Gastroesophageal sphincter (tissue), 4 donors: ENCODE data around the gene NIPBL. TPM values are rescaled to one million over a fixed set of nuclear protein-coding genes. Genes with fewer than 3 reads are reported as not detected.
"Not testable (repeated sequence)": the region's sequence is repeated elsewhere in the genome, so short reads cannot be mapped to it uniquely, and the experiment has no call there.

Source experiments
- ATAC-seq: fragments of 150-250 bp; one replicate; pipeline ENCODE4 v1.9.1; 2016; ENCODE audit warnings: mild to moderate bottlenecking, moderate library complexity
- H3K27ac ChIP-seq, 4 donors: fragments of 200-600 bp; sonication (generic) in 3 of 4; 1 replicate in 3 of 4; 2 replicates in 1 of 4; pipeline ENCODE4 v1.5.1; 2016 to 2019
- H3K27me3 ChIP-seq: fragments of 200-600 bp; sonication (generic); one replicate; pipeline ENCODE4 v1.5.1; 2019
- H3K36me3 ChIP-seq, 2 donors: fragments of 200-600 bp; sonication (generic); one replicate each; pipeline ENCODE4 v1.5.1; 2019; ENCODE audit warnings: control low read depth in 1 of 2
- H3K4me1 ChIP-seq, 3 donors: fragments of 200-600 bp; sonication (generic); 1 replicate in 2 of 3; 2 replicates in 1 of 3; pipeline ENCODE4 v1.5.1; 2016 to 2019; ENCODE audit warnings: control low read depth in 2 of 3
- H3K4me3 ChIP-seq, 2 donors: fragments of 200-600 bp; sonication (generic); one replicate each; pipeline ENCODE4 v1.5.1; 2019; ENCODE audit warnings: mild to moderate bottlenecking in 1 of 2, moderate library complexity in 1 of 2
- H3K9me3 ChIP-seq, 3 donors: fragments of 200-600 bp; sonication (generic); one replicate each; pipeline ENCODE4 v1.5.1; 2017 to 2019; ENCODE audit warnings: control low read depth in 2 of 3
- EP300 ChIP-seq: sonication (generic); formaldehyde crosslinking; IDR thresholded peaks from one replicate; pipeline ENCODE4 v1.6.1; 2017; ENCODE audit warnings: antibody characterized with exemption, mild to moderate bottlenecking
- POLR2A ChIP-seq, 2 donors: fragments of 450-650 bp; IDR thresholded peaks; one replicate each; pipeline ENCODE4 v1.6.1; 2017; ENCODE audit warnings: antibody characterized with exemption in 2 of 2, mild to moderate bottlenecking in 2 of 2, moderate library complexity in 1 of 2
- POLR2AphosphoS5 ChIP-seq: sonication (generic); formaldehyde crosslinking; IDR thresholded peaks from one replicate; pipeline ENCODE4 v1.6.1; 2017; ENCODE audit warnings: antibody characterized with exemption
- WGBS, 2 donors: methylation state at CpG; one replicate each; pipeline ENCODE4 v1.1.5; 2018; ENCODE audit warnings: low coverage in 1 of 2; 5-methylcytosine and 5-hydroxymethylcytosine counted together
- total RNA-seq, 4 donors: library from RNA; depleted of rRNA; stranded (reverse); fragments of >200 nt; gene quantifications; one replicate each; pipeline ENCODE4 v1.1.0, GENCODE V29; 2016
- TF ChIP-seq, protein P1 (sequence below), 4 experiments: fragments of 200-600 bp in 2 of 4; fragments of 450-650 bp in 2 of 4; sonication (generic) in 1 of 4; IDR thresholded peaks; one replicate each; pipeline ENCODE4 v1.5.1; 2017 to 2019; ENCODE audit warnings: antibody characterized with exemption in 4 of 4, mild to moderate bottlenecking in 2 of 4, moderate library complexity in 2 of 4

The NIPBL gene
- total RNA-seq, 4 donors from 2014 or later: 44.9 to 59.4 (median 51.7) TPM

DNA sequence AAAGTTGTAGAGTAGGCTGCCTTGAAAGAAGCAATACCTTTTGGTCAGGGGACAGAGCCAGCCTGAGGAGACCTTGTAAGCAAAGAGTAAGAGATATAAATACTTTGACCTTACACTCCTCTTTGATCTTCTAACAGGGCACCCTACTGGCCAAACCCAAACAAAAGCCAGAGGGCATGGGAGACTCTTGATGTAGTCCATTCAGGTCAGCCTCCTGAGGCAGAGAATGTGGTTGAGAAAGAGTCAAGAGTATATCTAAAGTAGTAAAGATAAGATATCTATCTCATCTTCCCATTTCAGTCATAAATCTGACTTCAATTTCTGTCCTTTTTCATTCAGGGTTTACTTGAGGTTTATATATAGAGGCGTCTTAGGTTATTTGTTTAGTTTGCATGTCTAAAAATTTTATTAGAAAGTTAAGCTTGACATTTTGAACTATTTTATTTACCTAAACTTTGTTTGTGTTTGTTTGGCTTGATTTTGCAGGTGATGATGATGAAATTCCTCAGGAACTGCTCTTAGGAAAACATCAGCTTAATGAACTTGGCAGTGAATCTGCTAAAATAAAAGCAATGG, 125.7 kb downstream of the NIPBL start:
- Histone ChIP-seq H3K4me1 (peaks cover 0 to 3% (median 0%) of the 10 kb centered on the region in 3 donors), H3K27me3 (no peaks in the 10 kb centered on the region), H3K9me3 (no peaks in the 10 kb centered on the region), H3K27ac (no peak overlapping the region), H3K36me3 (peaks cover 0 to 79% of the 10 kb centered on the region in 2 donors), H3K4me3 (no peak overlapping the region)
- 71% methylated on average over 1 of the region's 1 CpG for WGBS, 2 donors
- no peak for TF ChIP-seq POLR2A (IDR thresholded peaks at IDR 0.05)
- no peak for ATAC-seq

DNA sequence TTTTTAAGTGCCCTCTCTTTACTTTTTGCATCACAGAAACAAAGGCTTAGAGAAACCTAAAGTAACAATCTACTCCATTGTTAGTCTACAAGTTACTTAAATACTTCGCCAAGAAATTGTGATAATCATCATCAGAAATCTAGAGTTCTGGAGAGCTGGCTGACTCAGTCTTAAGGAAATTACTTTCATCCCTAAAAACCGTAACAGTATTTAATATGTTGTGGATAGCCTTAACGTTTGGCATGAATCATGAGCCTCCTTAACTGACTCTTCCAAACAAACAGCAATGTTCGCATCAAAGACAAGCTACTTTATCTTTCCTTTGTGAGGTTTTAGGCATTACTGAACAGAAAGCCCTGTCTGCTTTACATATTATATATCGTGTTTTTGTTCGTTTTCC, 128.7 kb downstream of the NIPBL start:
- no peak for TF ChIP-seq POLR2A (IDR thresholded peaks at IDR 0.05)
- TF ChIP-seq EP300: no peak
- TF ChIP-seq, protein P1, sequence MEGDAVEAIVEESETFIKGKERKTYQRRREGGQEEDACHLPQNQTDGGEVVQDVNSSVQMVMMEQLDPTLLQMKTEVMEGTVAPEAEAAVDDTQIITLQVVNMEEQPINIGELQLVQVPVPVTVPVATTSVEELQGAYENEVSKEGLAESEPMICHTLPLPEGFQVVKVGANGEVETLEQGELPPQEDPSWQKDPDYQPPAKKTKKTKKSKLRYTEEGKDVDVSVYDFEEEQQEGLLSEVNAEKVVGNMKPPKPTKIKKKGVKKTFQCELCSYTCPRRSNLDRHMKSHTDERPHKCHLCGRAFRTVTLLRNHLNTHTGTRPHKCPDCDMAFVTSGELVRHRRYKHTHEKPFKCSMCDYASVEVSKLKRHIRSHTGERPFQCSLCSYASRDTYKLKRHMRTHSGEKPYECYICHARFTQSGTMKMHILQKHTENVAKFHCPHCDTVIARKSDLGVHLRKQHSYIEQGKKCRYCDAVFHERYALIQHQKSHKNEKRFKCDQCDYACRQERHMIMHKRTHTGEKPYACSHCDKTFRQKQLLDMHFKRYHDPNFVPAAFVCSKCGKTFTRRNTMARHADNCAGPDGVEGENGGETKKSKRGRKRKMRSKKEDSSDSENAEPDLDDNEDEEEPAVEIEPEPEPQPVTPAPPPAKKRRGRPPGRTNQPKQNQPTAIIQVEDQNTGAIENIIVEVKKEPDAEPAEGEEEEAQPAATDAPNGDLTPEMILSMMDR (IDR thresholded peaks at IDR 0.05): no peak
- TF ChIP-seq POLR2AphosphoS5: no peak
- Histone ChIP-seq H3K36me3 (peaks cover 7 to 96% of the 10 kb centered on the region in 2 donors), H3K9me3 (no peaks in the 10 kb centered on the region), H3K27ac (no peak overlapping the region), H3K4me1 (no peaks in the 10 kb centered on the region), H3K27me3 (no peaks in the 10 kb centered on the region), H3K4me3 (no peak overlapping the region)
- ATAC-seq: no peak
- WGBS, 2 donors: 52 to 64% methylated on average over 5 to 6 of the region's 6 CpGs

DNA sequence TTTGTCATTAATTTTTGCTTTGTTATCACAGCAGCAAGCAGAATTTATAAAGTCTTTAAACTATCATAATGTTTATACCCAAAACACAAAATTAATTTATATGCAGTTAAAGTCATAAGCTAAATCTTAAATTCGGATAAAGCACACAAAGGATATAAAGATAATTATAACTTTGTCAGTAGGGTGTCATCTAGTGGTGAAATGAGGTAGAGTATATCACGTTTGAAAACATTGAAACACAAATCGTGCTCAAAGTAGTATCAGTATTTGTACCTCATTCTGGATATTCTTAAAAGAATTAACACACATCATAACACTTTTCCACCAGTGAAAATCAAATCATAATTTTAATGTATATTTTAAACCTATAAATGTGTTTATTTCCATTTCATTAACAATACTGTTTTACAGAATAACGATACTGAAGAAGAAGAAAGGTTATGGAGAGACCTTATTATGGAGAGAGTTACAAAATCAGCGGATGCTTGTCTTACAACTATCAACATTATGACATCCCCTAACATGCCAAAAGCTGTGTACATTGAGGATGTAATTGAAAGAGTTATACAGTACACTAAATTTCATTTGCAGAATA, 129.5 kb downstream of the NIPBL start:
- Histone ChIP-seq H3K27me3 (no peaks in the 10 kb centered on the region), H3K4me1 (no peaks in the 10 kb centered on the region), H3K9me3 (no peaks in the 10 kb centered on the region), H3K27ac (no peak overlapping the region), H3K36me3 (peaks cover 7 to 96% of the 10 kb centered on the region in 2 donors), H3K4me3 (no peak overlapping the region)
- 38 to 41% methylated on average over 5 of the region's 5 CpGs for WGBS, 2 donors
- TF ChIP-seq, protein P1 (IDR thresholded peaks at IDR 0.05): peak; percentile 39 to 61 (median 56)
- no peak for TF ChIP-seq EP300
- no peak for ATAC-seq

DNA sequence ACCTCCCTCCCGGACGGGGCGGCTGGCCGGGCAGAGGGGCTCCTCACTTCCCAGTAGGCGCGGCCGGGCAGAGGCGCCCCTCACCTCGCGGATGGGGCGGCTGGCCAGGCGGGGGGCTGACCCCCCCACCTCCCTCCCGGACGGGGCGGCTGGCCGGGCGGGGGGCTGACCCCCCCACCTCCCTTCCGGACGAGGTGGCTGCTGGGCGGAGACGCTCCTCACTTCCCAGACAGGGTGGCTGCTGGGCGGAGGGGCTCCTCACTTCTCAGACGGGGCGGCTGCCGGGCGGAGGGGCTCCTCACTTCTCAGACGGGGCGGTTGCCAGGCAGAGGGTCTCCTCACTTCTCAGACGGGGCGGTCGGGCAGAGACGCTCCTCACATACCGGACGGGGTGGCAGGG, 136.6 kb downstream of the NIPBL start:
- not testable (repeated sequence) for ATAC-seq, H3K9me3 ChIP-seq, H3K4me1 ChIP-seq, H3K27ac ChIP-seq, H3K27me3 ChIP-seq, H3K4me3 ChIP-seq
- H3K36me3 ChIP-seq: peaks cover 12 to 89% of the 10 kb centered on the region in 2 donors
- WGBS, 2 donors: no CpG with 5 or more reads among the region's 34 CpGs

DNA sequence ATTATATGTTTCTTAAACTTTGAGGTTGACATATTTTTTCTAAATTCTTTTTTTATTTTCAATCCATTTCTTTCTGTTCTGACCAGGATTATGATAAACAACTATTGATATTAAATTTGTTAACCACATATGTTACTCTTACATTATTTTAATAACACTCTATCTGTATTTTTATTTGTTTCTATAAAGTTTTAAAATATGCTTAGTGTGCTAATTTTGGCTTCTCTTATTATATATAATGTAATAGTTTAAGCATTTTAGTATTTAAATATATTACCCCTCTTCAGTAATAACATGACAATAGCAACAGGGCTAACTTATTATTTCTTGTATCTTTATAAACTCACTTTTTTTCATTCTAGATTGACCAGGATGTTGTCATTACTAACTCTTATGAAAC, 137.8 kb downstream of the NIPBL start:
- H3K9me3 ChIP-seq: no peaks in the 10 kb centered on the region
- H3K4me1 ChIP-seq: no peaks in the 10 kb centered on the region
- no peaks in the 10 kb centered on the region for H3K27me3 ChIP-seq
- H3K4me3 ChIP-seq: no peak overlapping the region
- peaks cover 5 to 89% of the 10 kb centered on the region in 2 donors for H3K36me3 ChIP-seq
- no peak overlapping the region for H3K27ac ChIP-seq
- TF ChIP-seq POLR2A (IDR thresholded peaks at IDR 0.05) (no peak), EP300 (no peak), POLR2AphosphoS5 (no peak)
- TF ChIP-seq, protein P1 (IDR thresholded peaks at IDR 0.05): no peak
- no peak for ATAC-seq

DNA sequence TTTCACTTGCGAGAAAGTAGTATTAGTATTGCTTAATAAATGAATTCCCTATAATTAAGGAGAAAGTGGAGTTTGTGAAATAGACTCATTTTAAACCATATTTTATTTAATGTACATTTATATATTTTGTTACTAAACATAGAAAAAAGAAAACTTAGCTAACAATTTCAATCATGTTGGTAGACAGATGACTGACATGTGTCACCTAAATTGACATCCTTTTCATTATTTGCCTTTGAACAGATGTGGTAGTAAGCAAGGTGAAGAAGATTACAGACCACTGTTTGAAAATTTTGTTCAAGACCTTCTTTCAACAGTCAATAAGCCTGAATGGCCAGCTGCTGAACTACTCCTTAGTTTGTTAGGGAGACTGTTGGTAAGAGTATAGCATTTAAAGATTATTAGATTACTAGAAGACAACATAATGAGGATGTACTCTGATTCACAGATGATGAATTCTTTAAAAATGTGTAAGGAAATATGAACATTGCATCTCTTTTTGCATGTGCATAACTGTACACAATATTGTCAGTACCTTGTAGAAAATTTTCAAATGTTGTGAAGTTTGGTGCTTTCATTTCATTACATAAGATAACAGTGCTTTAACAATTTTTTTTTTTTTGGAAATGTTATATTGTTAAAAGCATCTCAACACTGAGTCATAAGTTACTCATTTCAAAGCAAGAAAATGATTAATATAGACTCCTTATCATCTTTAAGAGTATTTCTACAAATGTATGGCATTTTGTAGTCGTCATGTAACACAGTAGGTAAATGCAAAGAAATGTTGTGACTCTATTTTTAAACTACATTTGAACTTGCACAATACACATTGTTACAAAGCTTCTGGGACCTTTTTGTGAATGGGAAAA, 139.5 kb downstream of the NIPBL start:
- Histone ChIP-seq H3K27ac (no peak overlapping the region), H3K9me3 (no peaks in the 10 kb centered on the region), H3K4me1 (no peaks in the 10 kb centered on the region), H3K36me3 (peaks cover 5 to 89% of the 10 kb centered on the region in 2 donors), H3K27me3 (no peaks in the 10 kb centered on the region), H3K4me3 (no peak overlapping the region)
- 80 to 93% methylated on average over 2 of the region's 2 CpGs for WGBS, 2 donors
- no peak for ATAC-seq
- TF ChIP-seq, protein P1 (IDR thresholded peaks at IDR 0.05): no peak
- TF ChIP-seq POLR2A (IDR thresholded peaks at IDR 0.05) (no peak), POLR2AphosphoS5 (no peak), EP300 (no peak)
